OCI-LY3 (cell line): ENCODE results near the gene KLHL9.

ENCODE experiments used
- CTCF ChIP-seq: fragments of 200-600, 300-600 bp; sonication (generic); IDR thresholded peaks from 2 replicates; pipeline ENCODE4 v1.5.1; 2014; ENCODE audit warnings: antibody characterized with exemption, low read length, low read depth
- EZH2phosphoT487 ChIP-seq: fragments of 200-600 bp; shearing (Covaris generic); IDR thresholded peaks from 2 replicates; pipeline ENCODE4 v1.6.1; 2018; ENCODE audit warnings: antibody characterized with exemption, mixed run types, low read depth

GRCh38 chr9:21331676-21332402 lies 3.4 kb downstream of the KLHL9 start:
- TF ChIP-seq CTCF (no peak), EZH2phosphoT487 (no peak)
